Cerebellar nuclear complex (tissue), 1 donor: ENCODE results near the gene ANKRD33B.
A peak's percentile ranks its signal among the peaks of the same experiment; 100 is the strongest.

Experiments used
- DNase-seq, 2 experiments: peaks; one replicate each; lab custom pipeline; 2025; lab: John Stamatoyannopoulos, UW

The ANKRD33B gene

GRCh38 chr5:10677533-10677932, 113.7 kb downstream of the ANKRD33B start:
- DNase-seq: no peak

- no peak for DNase-seq
These were observed 114.4 kb downstream of the ANKRD33B start for GRCh38 chr5:10678244-10678643.

GRCh38 chr5:10679336-10679988, 115.6 kb downstream of the ANKRD33B start:
- no peak for DNase-seq

GRCh38 chr5:10680876-10681481, 117.1 kb downstream of the ANKRD33B start:
- DNase-seq: no peak

- DNase-seq: no peak
These were observed 118.1 kb downstream of the ANKRD33B start for GRCh38 chr5:10681731-10682679.

GRCh38 chr5:10682801-10683525, 119.1 kb downstream of the ANKRD33B start:
- DNase-seq: no peak

GRCh38 chr5:10684303-10685086, 120.6 kb downstream of the ANKRD33B start:
- no peak for DNase-seq

GRCh38 chr5:10685115-10685521, 121.2 kb downstream of the ANKRD33B start:
- DNase-seq: no peak

GRCh38 chr5:10686890-10687289, 123.0 kb downstream of the ANKRD33B start:
- no peak for DNase-seq

GRCh38 chr5:10688651-10689171, 124.8 kb downstream of the ANKRD33B start:
- DNase-seq: no peak

- no peak for DNase-seq
These were observed 125.7 kb downstream of the ANKRD33B start for GRCh38 chr5:10689391-10690081.

- DNase-seq: no peak
These were observed 126.9 kb downstream of the ANKRD33B start for GRCh38 chr5:10690460-10691440.

- DNase-seq: no peak
These were observed 128.2 kb downstream of the ANKRD33B start for GRCh38 chr5:10691826-10692785.

GRCh38 chr5:10695055-10695649, 131.3 kb downstream of the ANKRD33B start:
- DNase-seq: peak in 1 of 2 experiments; percentile 54

GRCh38 chr5:10695759-10696543, 132.1 kb downstream of the ANKRD33B start:
- DNase-seq: no peak

GRCh38 chr5:10699281-10699874, 135.5 kb downstream of the ANKRD33B start:
- no peak for DNase-seq
